ENCODE results near the gene EXOC4.

EXOC4 gene

GRCh38 chr7:133977409-133978274 lies 724.8 kb downstream of the EXOC4 start:
- H3K4me3 ChIP-seq (ENCODE audit: severe bottlenecking) = no peak overlapping the region
- no peak overlapping the region for H3K27ac ChIP-seq (ENCODE audit: poor library complexity, severe bottlenecking)
- ATAC-seq (ENCODE audit: low read depth) = no peak
- DNase-seq (ENCODE audit: low spot score) = no peak
- no peaks in the 10 kb centered on the region for H3K4me1 ChIP-seq (ENCODE audit: insufficient read depth, poor library complexity, severe bottlenecking)
- no peaks in the 10 kb centered on the region for H3K36me3 ChIP-seq (ENCODE audit: low read depth)
- no peaks in the 10 kb centered on the region for H3K27me3 ChIP-seq (ENCODE audit: insufficient read depth, poor library complexity, severe bottlenecking)
- no peak for TF ChIP-seq CTCF (IDR thresholded peaks at IDR 0.05; ENCODE audit: poor library complexity, severe bottlenecking)
- H3K9me3 ChIP-seq (ENCODE audit: severe bottlenecking) = no peaks in the 10 kb centered on the region

GRCh38 chr7:133978502-133979295 lies 725.8 kb downstream of the EXOC4 start:
- no peaks in the 10 kb centered on the region for H3K9me3 ChIP-seq (ENCODE audit: severe bottlenecking)
- no peak overlapping the region for H3K4me3 ChIP-seq (ENCODE audit: severe bottlenecking)
- no peak overlapping the region for H3K27ac ChIP-seq (ENCODE audit: poor library complexity, severe bottlenecking)
- DNase-seq (ENCODE audit: low spot score) (no peak), ATAC-seq (ENCODE audit: low read depth) (no peak)
- H3K4me1 ChIP-seq (ENCODE audit: insufficient read depth, poor library complexity, severe bottlenecking) = no peaks in the 10 kb centered on the region
- no peak for TF ChIP-seq CTCF (IDR thresholded peaks at IDR 0.05; ENCODE audit: poor library complexity, severe bottlenecking)
- H3K36me3 ChIP-seq (ENCODE audit: low read depth) = no peaks in the 10 kb centered on the region
- no peaks in the 10 kb centered on the region for H3K27me3 ChIP-seq (ENCODE audit: insufficient read depth, poor library complexity, severe bottlenecking)

GRCh38 chr7:133980804-133981203 lies 727.9 kb downstream of the EXOC4 start:
- ATAC-seq (ENCODE audit: low read depth) (no peak), DNase-seq (ENCODE audit: low spot score) (no peak)
- Histone ChIP-seq H3K36me3 (ENCODE audit: low read depth) (no peaks in the 10 kb centered on the region), H3K9me3 (ENCODE audit: severe bottlenecking) (no peaks in the 10 kb centered on the region), H3K27me3 (ENCODE audit: insufficient read depth, poor library complexity, severe bottlenecking) (no peaks in the 10 kb centered on the region), H3K4me3 (ENCODE audit: severe bottlenecking) (no peak overlapping the region), H3K4me1 (ENCODE audit: insufficient read depth, poor library complexity, severe bottlenecking) (no peaks in the 10 kb centered on the region), H3K27ac (ENCODE audit: poor library complexity, severe bottlenecking) (no peak overlapping the region)
- no peak for TF ChIP-seq CTCF (IDR thresholded peaks at IDR 0.05; ENCODE audit: poor library complexity, severe bottlenecking)

GRCh38 chr7:133983685-133984419 lies 731.0 kb downstream of the EXOC4 start:
- no peak overlapping the region for H3K27ac ChIP-seq (ENCODE audit: poor library complexity, severe bottlenecking)

More at GRCh38 chr7:133983685-133984419, 731.0 kb downstream of the EXOC4 start:
- DNase-seq (ENCODE audit: low spot score) (no peak), ATAC-seq (ENCODE audit: low read depth) (peak; percentile 46; the same call in 1 of the 3 replicates)
- no peak for TF ChIP-seq CTCF (IDR thresholded peaks at IDR 0.05; ENCODE audit: poor library complexity, severe bottlenecking)
- Histone ChIP-seq H3K4me3 (ENCODE audit: severe bottlenecking) (no peak overlapping the region), H3K27me3 (ENCODE audit: insufficient read depth, poor library complexity, severe bottlenecking) (no peaks in the 10 kb centered on the region), H3K9me3 (ENCODE audit: severe bottlenecking) (no peaks in the 10 kb centered on the region), H3K4me1 (ENCODE audit: insufficient read depth, poor library complexity, severe bottlenecking) (no peaks in the 10 kb centered on the region), H3K36me3 (ENCODE audit: low read depth) (no peaks in the 10 kb centered on the region)

Data from RWPE2 (cell line).